Stimulated activated naive CD4-positive, alpha-beta T cell (primary cell): Measurements from ENCODE around the gene MARCHF9.

ENCODE experiments used
- DNase-seq, 6 experiments: peaks; one replicate each; lab custom pipeline; 2025; lab: John Stamatoyannopoulos, UW

MARCHF9 gene

DNA sequence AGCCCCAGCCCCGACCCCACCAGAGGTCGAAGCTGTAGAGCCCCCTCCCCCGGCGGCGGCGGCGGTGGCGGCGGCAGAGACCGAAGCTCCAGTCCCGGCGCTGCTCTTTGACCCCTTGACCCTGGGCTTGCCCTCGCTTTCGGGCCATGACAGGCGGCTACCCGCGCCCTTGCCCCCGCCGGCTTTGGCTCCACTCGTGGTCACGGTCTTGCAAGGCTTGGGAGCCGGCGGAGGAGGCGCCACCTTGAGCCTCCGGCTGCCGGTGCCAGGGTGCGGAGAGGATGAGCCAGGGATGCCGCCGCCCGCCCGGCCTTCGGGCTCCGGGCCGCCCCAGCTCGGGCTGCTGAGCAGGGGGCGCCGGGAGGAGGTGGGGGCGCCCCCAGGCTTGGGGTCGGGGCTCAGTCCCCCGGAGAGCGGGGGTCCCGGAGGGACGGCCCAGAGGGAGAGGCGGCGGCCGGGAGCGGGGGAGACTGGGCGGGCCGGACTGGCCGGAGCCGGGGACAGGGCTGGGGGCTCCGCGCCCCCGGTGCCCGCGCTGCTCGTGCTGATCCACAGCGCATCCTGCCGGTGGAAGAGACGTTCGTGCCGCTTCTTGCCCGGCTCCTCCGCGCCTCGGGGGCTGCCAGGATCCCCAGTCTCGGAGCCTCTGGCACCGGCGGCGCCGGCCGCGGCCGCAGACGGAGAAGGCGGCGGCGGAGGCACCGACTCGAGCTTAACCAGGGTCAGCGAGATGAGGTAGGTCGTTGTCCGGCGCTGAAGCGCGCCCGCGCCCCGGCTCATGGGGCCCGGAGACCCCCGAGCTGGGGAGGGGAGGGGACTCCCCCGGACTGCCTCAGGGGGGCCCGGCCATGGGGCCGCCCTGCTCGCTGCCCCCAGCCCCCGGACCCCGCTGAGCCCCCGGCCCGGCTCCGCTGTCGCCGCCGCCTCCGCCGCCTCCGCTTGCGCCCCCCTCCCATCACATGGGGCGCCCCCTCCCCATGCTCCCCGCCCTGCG lies 17.1 kb upstream of the MARCHF9 start:
- no peak for DNase-seq

GRCh38 chr12:57738661-57739237 lies 16.2 kb upstream of the MARCHF9 start, which contains the start of gene AGAP2:
TSS of gene AGAP2 (minus strand) at chr12:57738742. CDS start at chr12:57738246, 496 bp downstream.
- no peak for DNase-seq

- DNase-seq = no peak
Observed at GRCh38 chr12:57739387-57739786, 15.5 kb upstream of the MARCHF9 start.

GRCh38 chr12:57739914-57740538 lies 14.9 kb upstream of the MARCHF9 start:
- no peak for DNase-seq

DNA sequence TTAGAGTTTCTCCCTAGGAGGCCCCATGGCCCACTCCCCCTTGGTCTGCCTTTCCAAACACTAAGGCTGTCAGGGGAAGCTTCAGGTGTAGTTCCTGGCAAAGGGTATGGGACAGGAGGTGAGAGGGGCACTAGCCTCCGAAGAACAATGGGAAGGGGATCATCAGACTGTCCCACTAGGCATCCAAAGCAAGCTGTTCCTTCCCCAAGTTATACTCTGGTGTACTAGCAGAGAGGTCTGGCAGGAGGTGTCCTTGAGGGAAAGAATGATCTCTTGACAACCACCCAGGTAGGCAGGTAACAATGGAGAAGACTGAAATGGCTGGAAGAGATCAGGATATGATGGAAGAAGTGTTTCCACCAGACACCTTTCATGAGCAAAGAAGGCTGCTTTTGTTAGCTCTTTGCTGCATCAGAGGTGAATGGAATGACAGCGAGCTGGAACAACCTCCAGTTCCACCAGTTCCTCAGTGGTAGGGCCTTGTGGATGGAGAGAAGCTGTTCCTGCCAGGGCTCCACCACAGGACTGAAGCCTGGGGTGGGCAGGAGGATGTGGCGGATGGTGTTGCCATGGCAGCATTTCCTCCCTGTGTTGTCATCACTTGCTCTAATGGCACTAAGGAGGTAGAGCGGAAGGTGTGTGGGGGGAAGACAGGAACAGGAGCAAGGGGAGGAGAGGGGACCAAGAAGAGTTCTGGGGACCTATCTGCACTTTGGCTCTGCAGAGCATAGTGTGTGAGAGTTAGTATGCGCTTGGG lies 14.1 kb upstream of the MARCHF9 start:
- DNase-seq = peak; percentile 45 to 91 (median 80)

- DNase-seq = no peak
Observed at GRCh38 chr12:57741413-57741789, 13.5 kb upstream of the MARCHF9 start.

- DNase-seq = peak; percentile 48 to 76 (median 70)
Observed at GRCh38 chr12:57741844-57742738, 12.8 kb upstream of the MARCHF9 start.

DNA sequence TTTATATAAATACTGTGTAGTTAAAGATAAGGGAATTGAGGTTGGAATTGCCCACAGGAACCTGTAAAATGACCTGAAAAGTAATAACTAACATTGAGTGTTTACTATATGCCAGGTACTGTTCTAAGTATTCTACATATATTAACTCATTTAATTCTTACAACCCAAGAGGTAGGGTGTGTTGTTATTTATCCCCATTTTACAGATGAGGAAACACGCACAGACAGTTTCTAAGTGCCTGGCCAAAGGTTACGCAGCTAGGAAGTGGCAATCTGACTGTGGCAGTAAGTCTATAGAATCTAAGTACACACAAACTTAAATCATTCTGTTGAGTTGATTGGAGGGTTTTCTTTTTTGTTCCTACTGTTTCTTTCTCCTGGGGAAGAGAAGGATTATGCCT lies 11.1 kb upstream of the MARCHF9 start:
- DNase-seq = no peak

GRCh38 chr12:57744194-57744776 lies 10.6 kb upstream of the MARCHF9 start:
- peak in 5 of 6 experiments; percentile 68 to 90 (median 82) for DNase-seq

DNA sequence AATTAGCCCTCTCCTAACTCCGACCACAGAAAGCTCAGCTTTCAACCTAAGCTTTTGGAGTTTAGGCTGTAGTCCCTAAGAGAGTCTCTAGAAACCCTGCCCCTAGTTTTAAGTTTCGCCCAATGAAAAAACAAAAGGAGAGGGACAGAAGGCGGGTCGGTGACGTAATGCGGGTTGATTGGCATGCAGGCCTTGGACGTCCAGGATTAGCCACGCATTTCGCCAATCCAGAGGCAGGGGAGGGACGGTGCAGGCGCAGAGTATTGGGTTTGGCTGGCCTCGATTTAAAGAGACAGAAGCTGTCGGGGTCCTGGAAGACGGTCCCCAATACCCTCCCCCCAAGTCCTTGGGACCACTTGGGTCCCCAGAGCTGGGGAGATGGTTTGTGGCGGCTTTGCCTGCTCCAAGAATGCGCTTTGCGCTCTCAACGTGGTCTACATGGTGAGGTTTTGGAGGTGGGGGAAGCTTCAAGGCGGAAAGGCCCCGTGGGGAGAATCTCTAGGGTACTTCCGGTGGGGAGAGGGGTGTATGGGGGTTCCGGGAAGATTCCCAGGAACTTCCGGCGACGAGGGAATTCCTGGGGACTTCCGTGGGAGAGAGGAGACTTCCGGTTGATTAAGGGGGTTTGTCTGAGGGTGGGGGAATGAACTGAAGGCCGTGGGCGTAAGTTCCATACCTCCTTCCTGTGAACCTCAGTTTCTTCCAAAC lies 10.0 kb upstream of the MARCHF9 start, which contains the start of gene TSPAN31:
TSS of gene TSPAN31 (plus strand) at position 263 of the 708 bp plus-strand sequence. CDS start at position 379, 116 bp downstream.
- DNase-seq = peak; percentile 86 to 95 (median 94)

GRCh38 chr12:57745485-57745881 lies 9.4 kb upstream of the MARCHF9 start:
- DNase-seq = no peak

- DNase-seq = no peak
Observed at GRCh38 chr12:57746025-57746424, 8.9 kb upstream of the MARCHF9 start.

DNA sequence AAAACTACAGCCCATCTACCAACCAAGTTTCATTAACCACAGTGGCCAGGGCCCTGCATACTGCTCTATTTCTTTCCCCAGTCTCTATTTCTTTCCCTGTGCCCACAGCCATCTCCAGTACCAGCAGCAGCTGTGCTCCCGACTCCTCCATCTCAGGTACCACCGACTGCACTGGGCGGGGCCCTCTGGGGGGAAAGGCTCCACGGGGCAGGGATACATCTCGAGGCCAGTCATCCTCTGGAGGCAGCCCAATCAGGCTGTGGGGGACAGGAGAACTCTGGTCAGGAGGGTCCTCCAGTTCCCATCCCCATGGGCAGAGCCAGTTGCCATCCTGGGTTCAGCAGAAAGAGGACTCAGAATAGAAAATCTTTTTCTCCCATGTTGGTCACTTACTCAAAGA lies 5.8 kb upstream of the MARCHF9 start:
- DNase-seq = no peak

DNA sequence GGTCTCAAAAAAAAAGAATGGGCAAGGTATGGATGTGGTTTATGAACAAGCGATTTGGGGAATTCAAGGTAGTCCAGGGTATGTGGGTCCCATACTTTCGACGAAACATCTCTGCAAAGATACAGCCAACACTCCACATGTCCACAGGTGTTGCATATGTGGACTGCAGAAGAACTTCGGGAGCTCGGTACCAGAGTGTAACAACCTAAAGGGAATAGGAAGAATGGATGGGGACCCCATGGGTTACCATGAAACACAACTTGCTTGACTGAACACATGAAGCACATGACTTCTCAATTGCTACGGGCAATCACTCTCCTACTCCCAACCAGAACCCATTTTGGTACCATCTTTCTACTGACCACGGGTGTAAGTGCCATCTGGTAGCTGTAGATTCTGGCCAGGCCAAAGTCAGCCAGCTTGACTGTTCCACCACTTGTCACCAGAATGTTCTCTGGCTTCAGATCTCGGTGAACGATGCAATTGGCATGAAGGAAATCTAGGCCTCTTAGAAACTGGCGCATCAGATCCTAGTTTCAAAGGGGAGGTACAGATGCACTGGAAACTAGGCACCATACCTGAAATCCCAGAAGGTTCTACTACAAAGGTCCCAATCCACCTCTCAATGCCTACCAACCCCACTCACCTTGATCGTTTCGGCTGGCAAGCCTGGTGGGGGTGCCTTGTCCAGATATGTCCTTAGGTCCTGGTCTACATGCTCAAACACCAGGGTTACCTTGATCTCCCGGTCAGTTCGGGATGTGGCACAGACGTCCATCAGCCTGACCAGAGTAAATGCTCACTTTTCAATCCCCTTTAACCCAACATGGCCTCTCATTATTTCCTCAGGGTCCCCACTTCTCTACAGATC lies 4.1 kb upstream of the MARCHF9 start:
- DNase-seq = no peak

GRCh38 chr12:57751432-57751787 lies 3.5 kb upstream of the MARCHF9 start:
- no peak for DNase-seq

DNA sequence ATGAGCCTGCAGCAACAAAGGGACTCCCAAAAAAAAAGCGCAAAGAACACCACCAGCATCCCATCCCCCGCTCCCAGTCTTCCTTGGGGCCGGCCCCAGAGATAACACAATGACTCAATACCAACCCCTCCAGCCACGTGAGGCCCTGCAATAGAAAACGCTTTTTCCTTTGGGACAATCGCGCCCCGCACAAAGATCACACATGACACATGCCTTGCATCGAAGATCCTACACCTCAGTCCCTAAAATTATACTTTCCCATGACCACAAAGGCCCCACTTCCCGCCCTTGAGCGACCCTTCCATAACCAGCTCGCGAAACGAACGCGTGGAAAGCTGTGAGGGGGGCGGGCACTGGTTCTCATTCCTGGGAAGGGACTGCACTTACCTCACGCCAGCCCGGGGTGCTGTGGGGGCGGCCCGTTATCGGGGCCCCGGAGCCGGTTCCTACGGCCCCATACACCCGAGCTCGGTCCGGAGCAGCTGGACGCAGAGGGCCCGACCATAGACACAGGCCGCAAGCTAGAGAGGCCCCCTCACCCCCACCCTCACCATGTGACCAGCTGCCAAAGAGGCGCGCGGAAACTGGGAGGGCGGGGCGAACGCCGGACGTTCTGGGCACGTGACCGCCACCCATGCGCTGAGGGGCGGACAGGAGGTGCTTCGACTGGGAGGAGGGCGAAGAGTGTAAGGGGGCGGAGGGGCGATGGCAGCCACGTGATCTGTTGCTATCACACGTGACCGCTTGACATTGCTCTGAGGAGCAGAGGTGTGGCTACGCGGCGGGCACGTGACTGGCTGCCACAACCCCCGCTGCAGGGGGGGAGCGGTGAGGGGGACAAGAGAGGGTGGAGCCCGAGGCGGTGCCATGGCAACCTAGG lies 2.9 kb upstream of the MARCHF9 start, which contains the start of gene CDK4:
TSS of gene CDK4 (minus strand) at position 523 of the 880 bp plus-strand sequence. CDS start 593 bp downstream, outside the sequence.
- peak; percentile 95 to 99 (median 98) for DNase-seq

GRCh38 chr12:57752668-57753000 lies 2.3 kb upstream of the MARCHF9 start:
- DNase-seq = no peak
